ENCODE measurements around the gene ZNF317. TPM values are rescaled to one million over a fixed set of nuclear protein-coding genes. Genes with fewer than 3 reads are reported as not detected.

ZNF317 gene
- total and polyA plus RNA-seq, 9 of the 15 experiments (the other 6 are each of a cell fraction or from before 2014, with no cell fraction given), result 17.3 to 43.2 (median 34.8) TPM

GRCh38 chr19:9171393-9171991 lies 31.3 kb downstream of the ZNF317 start:
- POLR2A ChIA-PET, result no interaction called here
- in situ Hi-C loops (cut with MboI), result no loop called here
- H2AFZ ChIP-seq (ENCODE audit: low read depth, low read length), result no peak overlapping the region
- no peak overlapping the region for H3K4me2 ChIP-seq (ENCODE audit: insufficient read depth, low read length)
- CTCF ChIA-PET (ENCODE audit: low intra/inter-chr PET ratio), result no interaction called here
- no peak for ATAC-seq
- no peaks in the 10 kb centered on the region for H3K9me3 ChIP-seq (replicated peaks; ENCODE audit: control insufficient read depth, insufficient read depth, low read depth, low read length)
- no peaks in the 10 kb centered on the region for H3K36me3 ChIP-seq (ENCODE audit: control insufficient read depth, insufficient read depth, low read length)
- H3K4me3 ChIP-seq, result no peak overlapping the region
- FAIRE-seq, result no peak
- TF ChIP-seq ZHX1 (conservative IDR thresholded peaks at IDR 0.05; ENCODE audit: low read length) (no peak), ZNF436 (CRISPR knock-in tag; IDR thresholded peaks at IDR 0.05) (no peak), ZNF12 (CRISPR knock-in tag; IDR thresholded peaks at IDR 0.05) (no peak), ELF4 (CRISPR knock-in tag; IDR thresholded peaks at IDR 0.05) (no peak)
- BruUV-seq (replicated peaks), result no TSS peak
- intact Hi-C loops (cut with micrococcal nuclease), result no loop called here
- H3K79me2 ChIP-seq (ENCODE audit: control insufficient read depth, insufficient read depth, low read length), result no peaks in the 10 kb centered on the region
- 10% methylated on average over 2 of the region's 6 CpGs for WGBS (ENCODE audit: insufficient coverage, low coverage, missing lambda C conversion rate)
- DNase-seq (ENCODE audit: extremely low read depth in 1 of 4, low spot score in 3 of 4), result no peak
- no peaks in the 10 kb centered on the region for H3K9me1 ChIP-seq (ENCODE audit: control insufficient read depth, insufficient read depth, low read length)
- H3K4me1 ChIP-seq (replicated peaks in 1 of 2; ENCODE audit: control insufficient read depth in 2 of 2, insufficient read depth in 2 of 2, low read length in 2 of 2), result no peaks in the 10 kb centered on the region
- no peak overlapping the region for H3K9ac ChIP-seq (ENCODE audit: insufficient read depth in 1 of 2, low read depth in 2 of 2, low read length in 2 of 2)
- no peak overlapping the region for H3K27ac ChIP-seq (ENCODE audit: extremely low read depth, low read depth, low read length)
- H3K27me3 ChIP-seq (ENCODE audit: control insufficient read depth in 2 of 2, insufficient read depth in 2 of 2, low read length in 2 of 2), result no peaks in the 10 kb centered on the region
- no peaks in the 10 kb centered on the region for H4K20me1 ChIP-seq (replicated peaks; ENCODE audit: control insufficient read depth, insufficient read depth, low read length)
